Omental fat pad (tissue), 4 donors: ENCODE data around the gene POLD4. TPM values are rescaled to one million over a fixed set of nuclear protein-coding genes. Genes with fewer than 3 reads are reported as not detected.
A peak's percentile ranks its signal among the peaks of the same experiment; 100 is the strongest.

Source experiments
- ATAC-seq: fragments of 150-250 bp; one replicate; pipeline ENCODE4 v1.9.1; 2016; ENCODE audit warnings: mild to moderate bottlenecking, moderate library complexity; ENCODE audit not compliant: low FRiP score
- DNase-seq: peaks from one replicate; pipeline ENCODE4 v3.0.0-alpha.2; 2019; ENCODE audit warnings: low spot score
- total RNA-seq, 4 donors: library from RNA; depleted of rRNA; stranded (reverse); fragments of >200 nt; gene quantifications; one replicate each; pipeline ENCODE4 v1.1.0, GENCODE V29; 2016
- TF ChIP-seq, protein P1 (sequence below), 3 donors: fragments of 450-650 bp; IDR thresholded peaks; one replicate each; pipeline ENCODE4 v1.5.1; 2016 to 2017; ENCODE audit warnings: antibody characterized with exemption in 3 of 3, mild to moderate bottlenecking in 3 of 3, moderate library complexity in 2 of 3

The POLD4 gene
- total RNA-seq, 4 donors from 2014 or later: 67.5 to 141 (median 81.9) TPM

DNA sequence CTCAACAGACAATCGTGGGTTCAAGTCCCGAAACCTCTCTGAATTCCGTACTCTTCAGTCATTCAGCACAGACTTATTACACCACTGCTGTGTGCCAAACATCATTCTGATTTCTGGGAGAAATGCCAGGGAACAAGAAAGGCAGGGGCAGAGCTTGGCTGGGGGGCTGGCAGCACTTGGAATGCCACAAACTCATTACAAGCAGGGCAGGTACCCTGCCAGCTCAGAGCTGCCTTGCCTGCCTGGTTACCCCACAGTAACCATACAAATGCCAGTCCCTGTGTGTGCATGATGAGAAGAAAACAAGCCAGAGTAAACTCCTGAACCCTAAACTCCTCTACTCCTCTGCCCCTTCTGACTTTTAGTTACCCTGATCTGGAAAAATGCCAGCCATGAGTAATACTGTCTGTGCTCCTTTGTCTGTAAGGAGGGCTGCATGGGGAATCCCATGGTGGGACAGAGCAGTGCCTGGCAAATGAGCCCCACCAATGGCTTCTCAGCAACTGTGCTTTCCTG, 31.6 kb upstream of the POLD4 start:
- peak; percentile 52 for ATAC-seq
- DNase-seq: no peak
- TF ChIP-seq, protein P1, sequence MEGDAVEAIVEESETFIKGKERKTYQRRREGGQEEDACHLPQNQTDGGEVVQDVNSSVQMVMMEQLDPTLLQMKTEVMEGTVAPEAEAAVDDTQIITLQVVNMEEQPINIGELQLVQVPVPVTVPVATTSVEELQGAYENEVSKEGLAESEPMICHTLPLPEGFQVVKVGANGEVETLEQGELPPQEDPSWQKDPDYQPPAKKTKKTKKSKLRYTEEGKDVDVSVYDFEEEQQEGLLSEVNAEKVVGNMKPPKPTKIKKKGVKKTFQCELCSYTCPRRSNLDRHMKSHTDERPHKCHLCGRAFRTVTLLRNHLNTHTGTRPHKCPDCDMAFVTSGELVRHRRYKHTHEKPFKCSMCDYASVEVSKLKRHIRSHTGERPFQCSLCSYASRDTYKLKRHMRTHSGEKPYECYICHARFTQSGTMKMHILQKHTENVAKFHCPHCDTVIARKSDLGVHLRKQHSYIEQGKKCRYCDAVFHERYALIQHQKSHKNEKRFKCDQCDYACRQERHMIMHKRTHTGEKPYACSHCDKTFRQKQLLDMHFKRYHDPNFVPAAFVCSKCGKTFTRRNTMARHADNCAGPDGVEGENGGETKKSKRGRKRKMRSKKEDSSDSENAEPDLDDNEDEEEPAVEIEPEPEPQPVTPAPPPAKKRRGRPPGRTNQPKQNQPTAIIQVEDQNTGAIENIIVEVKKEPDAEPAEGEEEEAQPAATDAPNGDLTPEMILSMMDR (IDR thresholded peaks at IDR 0.05): no peak

DNA sequence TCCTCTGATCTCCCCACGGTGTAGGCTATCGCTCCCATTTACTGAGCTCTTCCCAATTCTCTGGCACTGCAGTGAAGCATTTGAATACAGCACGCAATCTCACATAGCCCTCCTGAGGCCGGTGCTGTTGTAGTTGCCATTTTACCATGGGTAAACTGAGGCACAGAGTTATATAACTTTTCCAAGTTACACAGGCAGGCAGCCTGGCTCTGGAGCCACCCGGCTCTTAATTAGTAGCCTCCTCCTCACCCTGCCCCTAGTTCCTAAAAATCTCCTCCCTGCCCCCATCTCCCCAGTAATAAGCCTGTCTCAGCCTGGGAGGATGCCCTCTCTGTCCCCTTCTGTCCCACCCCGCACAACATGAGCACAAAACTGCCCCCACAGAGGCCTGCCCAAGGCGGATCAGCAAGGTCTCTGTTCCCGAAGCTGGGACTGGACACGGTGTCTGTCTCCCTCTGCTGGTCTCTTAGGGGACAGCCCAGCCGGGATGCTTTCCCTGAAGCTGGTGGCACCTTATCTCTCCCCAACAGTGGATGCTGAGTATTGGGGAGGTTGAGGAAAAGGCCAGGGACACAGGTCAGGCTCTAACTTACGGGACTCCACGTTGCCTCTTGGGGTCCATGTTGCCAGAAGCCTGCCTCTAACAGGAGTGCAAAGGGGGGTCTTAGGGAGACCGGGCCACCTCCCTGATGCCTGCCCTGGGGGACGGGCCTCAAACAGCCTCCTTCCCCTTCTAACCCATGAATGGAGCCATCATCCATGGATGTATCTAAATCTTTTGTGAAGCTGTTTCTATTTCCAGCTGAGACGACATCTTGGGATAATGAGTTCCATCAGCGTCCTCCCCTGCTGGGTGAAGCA, 29.2 kb upstream of the POLD4 start:
- ATAC-seq: peak; percentile 53
- TF ChIP-seq, protein P1 (IDR thresholded peaks at IDR 0.05): peak in 1 of 3 donors; percentile 97
- peak; percentile 71 for DNase-seq

DNA sequence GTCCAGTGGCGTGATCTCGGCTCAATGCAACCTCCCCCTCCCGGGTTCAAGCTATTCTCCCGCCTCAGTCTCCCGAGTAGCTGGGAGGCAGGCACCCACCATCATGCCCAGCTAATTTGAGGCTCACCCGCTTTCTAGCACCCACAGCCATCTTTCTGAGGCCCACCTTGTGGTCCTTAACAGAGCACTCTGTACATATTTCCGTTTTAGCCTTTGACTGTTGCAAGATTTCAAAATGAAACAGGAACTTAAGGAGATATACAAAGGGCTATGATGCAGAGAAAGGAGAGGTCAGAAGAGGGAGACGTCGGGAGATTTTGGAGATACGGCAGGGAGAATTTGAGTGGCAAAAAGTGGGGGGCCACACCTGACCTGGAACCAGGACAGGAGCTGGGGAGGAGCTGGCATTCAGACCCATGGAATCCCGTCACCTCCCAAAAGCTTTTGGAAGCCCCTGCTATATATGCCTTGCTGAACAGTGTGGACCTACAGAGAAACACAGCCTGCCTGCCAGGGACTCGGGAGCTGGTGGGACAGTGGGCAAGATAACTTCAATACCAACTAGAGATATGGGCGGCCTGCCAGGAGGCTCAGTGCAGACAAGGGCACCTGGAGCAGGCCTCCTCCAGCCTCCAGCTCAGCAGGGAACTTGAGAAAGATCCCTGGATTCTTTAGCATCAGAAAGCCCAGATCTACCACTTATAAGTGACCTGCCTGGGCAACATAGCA, 28.1 kb upstream of the POLD4 start:
- TF ChIP-seq, protein P1 (IDR thresholded peaks at IDR 0.05): no peak
- DNase-seq: no peak
- no peak for ATAC-seq

DNA sequence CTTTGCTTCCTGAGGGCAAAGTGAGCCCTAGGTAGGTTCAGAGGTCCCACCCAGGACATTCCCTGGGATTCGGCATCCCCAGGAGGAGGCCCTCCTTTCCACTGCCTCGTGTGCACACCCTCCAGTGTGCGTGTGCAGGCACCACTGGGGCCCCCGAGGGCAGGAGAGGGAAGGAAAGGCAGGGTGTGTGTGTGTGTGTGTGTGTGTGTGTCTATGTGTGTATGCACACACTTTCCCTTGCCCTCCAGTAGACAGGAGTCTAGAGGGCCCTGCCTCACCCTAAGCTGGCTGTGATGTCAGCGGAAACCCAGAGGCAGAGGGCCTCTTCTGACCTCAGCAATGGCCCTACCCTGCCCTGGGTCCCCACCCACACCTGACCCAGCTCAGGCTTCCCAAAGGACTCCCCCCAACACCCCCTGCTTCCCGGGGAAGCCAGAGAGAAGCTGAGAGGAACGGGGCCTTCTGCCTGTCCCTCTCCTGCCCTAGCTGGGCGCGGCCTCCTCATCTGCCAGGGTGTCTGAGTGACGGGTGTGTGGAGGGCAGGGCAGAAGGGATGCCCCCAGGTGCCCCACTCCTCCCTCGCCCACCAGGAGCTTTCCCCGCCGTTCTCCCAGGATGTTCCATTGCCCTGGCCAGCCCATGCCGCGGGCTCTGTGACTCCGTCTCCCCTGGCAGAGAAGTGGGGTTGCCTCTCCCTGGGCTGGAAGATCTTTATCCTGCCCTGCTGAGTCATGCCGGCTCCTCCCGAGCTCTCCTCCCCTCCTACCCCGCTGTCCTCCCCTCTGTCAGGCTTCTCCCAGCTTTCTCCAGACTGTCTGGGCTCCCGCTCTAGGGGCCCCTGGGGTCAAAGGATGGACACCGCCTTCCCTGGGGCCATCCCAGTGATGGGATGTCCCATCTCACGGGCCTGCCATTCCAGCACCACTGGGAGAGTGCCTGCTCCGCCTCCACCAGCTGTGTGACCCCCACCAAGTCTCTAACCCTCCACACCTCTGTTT, 26.0 kb upstream of the POLD4 start:
- TF ChIP-seq, protein P1 (IDR thresholded peaks at IDR 0.05): no peak
- ATAC-seq: peak; percentile 64
- DNase-seq: no peak

DNA sequence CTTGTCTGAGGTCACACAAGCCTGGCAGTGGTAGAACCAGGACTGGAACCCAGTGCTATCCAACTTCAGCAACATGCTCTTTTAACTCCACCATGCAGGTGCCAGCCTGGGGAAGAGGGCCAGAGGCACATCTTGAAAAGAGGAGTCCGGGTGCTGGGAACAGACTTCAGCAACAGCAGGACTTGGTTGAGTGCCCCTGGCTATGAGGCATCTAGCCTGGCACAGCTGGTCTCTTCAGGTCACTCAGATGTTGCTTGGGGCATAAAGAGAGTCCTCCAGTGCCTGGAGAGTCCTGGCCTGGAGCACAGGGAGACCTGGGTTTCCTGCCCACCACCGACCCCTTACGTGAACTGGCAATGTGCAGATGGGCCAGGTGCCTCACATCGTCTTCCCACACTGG, 25.2 kb upstream of the POLD4 start:
- TF ChIP-seq, protein P1 (IDR thresholded peaks at IDR 0.05): no peak
- ATAC-seq (no peak), DNase-seq (no peak)
